Caki2 (cell line): ENCODE data around the gene DAB2IP. TPM values are rescaled to one million over a fixed set of nuclear protein-coding genes. Genes with fewer than 3 reads are reported as not detected.
"Not testable (repeated sequence)": the region's sequence is repeated elsewhere in the genome, so short reads cannot be mapped to it uniquely, and the experiment has no call there.

ENCODE experiments used
- DNase-seq: peaks from one replicate; pipeline ENCODE4 v3.0.0-alpha.2; 2015; ENCODE audit warnings: low read depth
- in situ Hi-C: cut with HindIII; loops from 2 replicates; pipeline ENCODE4 v1.10.0; 2016; ENCODE audit warnings: low sequenced_read_pairs, low pct_unique_long_range_greater_than_20kb, mixed read lengths
- total RNA-seq: library from RNA; depleted of rRNA; stranded (reverse); fragments of >200 nt; shearing (Covaris generic); gene quantifications from 2 replicates; pipeline ENCODE4 v1.2.3, GENCODE V29; 2014; ENCODE audit warnings: low replicate concordance

Gene DAB2IP
- total RNA-seq, 1 experiment from 2014 or later = 0.84 TPM

- in situ Hi-C loops = no loop called here
- DNase-seq = no peak
Measured at GRCh38 chr9:121727295-121728020, 76.0 kb downstream of the DAB2IP start.

DNA sequence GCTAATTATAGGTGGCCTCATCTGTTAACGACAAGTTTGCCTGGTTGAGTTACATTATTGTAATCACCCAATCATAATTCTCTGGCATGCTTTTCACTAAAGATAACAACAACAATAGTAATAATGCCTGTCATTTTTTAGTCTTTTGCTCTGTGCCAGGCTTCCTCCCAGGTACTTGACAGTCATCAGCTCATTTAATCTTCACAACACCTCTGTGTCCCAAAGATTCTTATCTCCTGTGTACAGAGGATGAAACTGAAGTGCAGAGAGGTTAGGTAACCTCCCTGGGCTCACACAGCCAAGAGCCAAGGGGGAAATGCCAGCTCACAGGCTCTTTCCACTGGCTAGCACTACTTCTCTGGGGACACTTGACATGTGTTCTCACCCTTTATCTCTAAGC lies 77.5 kb downstream of the DAB2IP start:
- in situ Hi-C loops = no loop called here
- DNase-seq = no peak

- in situ Hi-C loops = no loop called here
- no peak for DNase-seq
Measured at GRCh38 chr9:121729769-121730562, 78.5 kb downstream of the DAB2IP start.

DNA sequence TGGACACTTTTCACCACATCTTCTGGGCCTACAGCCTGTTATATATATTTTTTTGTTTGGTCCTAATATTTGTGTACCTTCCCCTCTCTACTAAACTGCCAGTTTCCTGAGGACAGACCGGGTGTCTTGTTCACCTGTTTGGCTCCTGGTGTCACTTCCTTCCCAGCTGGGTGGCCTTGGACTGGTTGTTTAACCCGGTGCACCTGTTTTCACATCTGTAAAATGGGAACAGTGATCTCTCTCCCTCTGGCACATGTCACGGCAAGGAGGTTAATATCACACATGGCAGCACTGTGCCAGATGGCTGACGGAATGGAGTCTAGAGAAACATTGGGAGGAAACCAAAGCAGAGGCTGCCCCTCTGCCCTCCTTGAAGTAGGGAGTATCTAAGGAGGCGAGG lies 79.7 kb downstream of the DAB2IP start:
- DNase-seq = no peak
- in situ Hi-C loops = no loop called here

DNA sequence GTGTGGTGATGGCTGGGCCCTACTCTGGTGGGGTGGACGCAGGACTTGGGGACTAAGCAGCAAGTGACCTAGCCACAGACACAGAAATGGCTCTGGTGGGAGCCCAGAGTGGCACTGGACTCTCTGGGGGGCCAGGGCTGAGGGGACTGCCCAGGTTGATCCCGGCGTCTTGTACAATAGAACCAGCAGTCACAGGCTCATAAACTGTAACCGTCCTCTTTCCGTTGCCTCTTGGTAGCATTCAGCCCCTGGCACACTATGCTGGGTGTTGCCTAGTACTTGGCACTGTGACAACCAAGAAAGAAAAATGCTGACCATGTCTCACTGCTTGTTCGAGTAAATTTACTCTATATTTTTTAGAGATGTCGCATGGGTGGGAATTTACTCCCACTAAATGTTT lies 80.5 kb downstream of the DAB2IP start:
- DNase-seq = no peak
- in situ Hi-C loops = no loop called here

GRCh38 chr9:121732389-121732788 lies 81.0 kb downstream of the DAB2IP start:
- no peak for DNase-seq
- in situ Hi-C loops = no loop called here

DNA sequence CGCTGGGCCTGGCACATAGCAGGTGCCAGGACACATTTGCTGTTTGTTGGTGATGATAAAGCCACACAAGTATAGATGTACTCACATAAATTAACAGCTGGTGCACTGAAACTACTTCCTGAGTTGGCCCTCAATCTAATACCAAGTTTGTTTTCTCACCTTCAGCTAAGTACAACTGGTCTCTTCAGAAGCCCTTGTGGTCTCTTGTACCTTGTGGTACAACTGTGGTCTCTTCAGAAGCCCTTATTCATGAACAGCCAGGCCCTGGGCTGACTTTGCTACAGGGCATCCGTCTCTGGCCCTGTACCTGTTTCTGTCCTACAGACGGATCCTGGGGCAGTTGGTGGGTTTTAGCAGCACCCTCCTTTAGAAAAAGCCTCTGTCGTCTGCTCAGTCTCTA lies 81.5 kb downstream of the DAB2IP start:
- no peak for DNase-seq
- in situ Hi-C loops = no loop called here

DNA sequence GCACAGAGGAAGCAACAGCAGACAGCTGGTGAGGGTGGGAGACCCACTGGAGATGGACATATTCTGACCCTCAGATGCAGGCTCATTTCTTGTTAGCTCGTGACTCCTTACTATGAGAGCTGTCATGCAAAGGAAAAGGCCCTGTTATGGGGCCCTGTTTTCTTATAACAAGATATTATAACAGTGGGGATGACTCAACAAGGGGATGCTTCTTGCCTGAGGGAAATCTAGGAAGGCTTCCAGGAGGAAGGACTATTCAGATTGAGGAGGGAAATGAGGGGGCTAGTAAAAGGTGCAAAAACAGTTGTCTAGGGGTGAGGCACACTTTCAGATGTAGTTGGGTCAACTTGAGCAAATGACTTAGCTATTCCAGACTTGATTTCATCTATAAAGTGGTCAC lies 83.0 kb downstream of the DAB2IP start:
- DNase-seq = no peak
- in situ Hi-C loops = no loop called here

DNA sequence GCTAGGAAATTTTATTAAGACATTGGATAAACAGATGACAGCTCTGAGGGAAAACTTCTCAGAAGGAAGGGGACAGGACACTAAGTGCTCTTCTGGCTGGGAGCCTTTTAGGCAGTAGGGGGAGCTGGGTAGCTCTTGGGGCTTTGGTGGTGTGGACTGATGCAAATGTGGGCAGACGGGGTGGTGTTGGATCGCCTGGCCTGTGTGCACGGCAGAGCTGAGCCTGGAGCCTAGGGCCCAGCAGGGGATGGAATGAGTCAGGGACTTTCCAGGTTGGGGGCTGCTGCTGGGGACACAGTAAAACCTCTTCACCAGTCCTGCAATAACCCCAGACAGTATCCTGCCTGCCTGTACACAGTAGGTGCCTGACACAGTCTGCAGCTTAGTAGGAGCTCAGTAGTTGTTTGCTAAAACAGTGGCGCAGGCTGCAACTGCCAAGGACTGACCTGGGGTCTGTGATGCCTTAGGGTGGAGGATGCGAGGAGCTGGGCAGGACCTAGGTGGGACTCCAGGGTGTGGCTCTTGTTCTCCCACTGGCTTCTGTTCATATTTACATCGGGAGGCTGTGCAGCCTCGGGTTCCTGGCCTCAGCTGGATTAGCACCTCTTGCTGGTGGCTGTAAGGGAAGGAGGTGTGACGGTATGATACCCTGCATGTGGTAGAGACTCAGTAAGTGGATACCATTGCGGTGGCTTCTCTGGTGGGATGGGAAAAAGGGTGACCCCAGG lies 83.8 kb downstream of the DAB2IP start:
- no peak for DNase-seq
- in situ Hi-C loops = no loop called here

- in situ Hi-C loops = no loop called here
- no peak for DNase-seq
Measured at GRCh38 chr9:121735793-121736770, 84.6 kb downstream of the DAB2IP start.

- in situ Hi-C loops = no loop called here
- DNase-seq = no peak
Measured at GRCh38 chr9:121736934-121737462, 85.6 kb downstream of the DAB2IP start.

- no peak for DNase-seq
- in situ Hi-C loops = no loop called here
Measured at GRCh38 chr9:121737481-121737931, 86.1 kb downstream of the DAB2IP start.

GRCh38 chr9:121738411-121738810 lies 87.0 kb downstream of the DAB2IP start:
- DNase-seq = no peak
- in situ Hi-C loops = no loop called here

GRCh38 chr9:121738968-121739367 lies 87.5 kb downstream of the DAB2IP start:
- DNase-seq = no peak
- in situ Hi-C loops = no loop called here

DNA sequence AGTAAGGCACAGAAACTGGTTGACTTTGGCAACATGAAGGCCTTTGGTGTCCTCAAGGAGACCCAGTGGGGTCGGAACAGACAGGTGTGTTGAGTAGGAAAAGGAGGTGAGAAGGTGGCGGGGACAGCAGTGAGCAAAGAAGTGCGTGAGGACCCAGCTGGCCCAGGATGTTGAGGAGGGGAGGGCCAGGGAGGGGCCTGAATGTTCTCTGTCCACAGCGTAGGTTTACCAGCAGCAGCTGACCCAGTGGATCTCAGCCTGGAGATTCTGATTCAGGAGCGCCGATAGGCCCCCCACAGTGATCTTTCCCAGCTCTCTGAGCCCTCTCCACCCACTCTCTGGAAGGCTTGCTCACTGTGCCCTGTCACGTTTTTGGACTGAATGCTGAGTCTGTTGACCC lies 88.5 kb downstream of the DAB2IP start:
- no peak for DNase-seq
- in situ Hi-C loops = no loop called here

DNA sequence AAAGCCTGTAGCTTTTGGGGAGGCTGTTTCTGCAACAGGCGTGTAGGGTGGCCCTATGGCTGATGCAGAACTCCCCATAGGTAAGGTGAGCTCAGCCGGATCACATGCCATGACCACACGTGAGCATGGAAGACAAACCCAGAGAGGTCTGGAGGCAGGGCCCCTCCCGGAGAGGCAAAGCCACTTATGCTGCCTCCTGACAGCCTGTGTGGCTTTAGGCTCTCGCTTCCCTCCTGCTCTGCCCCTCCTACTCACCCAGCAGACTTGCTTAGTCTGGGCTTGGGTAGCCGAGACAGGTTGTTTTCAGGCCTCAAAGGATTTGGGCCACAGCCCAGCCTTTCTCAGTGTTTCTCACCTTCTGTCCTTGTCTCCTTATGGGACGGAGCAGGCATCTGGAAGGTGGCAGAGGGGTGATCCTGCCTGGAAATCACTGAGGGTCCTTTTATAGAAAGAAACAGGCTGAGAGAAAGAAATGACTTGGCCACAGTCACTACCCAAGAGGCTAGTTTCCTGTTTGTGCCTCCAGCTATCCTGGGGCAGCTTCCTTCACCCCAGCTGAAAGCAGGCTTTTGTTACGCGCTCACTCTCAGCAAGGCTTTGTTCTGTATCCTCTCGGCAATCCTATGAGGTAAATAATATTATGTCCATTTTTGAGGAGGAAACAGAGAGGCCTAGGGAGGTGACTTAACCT lies 89.9 kb downstream of the DAB2IP start:
- no peak for DNase-seq
- in situ Hi-C loops = no loop called here

DNA sequence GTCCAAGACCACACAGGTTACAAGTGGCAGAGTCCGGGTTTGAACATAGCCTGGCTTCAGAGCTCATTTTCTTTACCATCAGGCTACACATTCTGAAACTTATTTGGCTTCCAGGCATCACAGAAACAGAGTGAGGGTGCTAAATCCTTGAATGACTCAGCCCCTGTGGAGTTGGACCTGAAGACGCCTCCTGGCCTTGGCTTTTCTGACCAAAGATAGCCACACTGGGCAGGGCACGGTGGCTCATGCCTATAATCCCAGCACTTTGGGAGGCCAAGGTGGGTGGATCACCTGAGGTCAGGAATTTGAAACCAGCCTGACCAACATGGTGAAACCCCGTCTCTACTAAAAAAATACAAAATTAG lies 90.5 kb downstream of the DAB2IP start:
- in situ Hi-C loops, DNase-seq: not testable (repeated sequence)
